Stimulated activated CD8-positive, alpha-beta memory T cell treated with anti-CD3 and anti-CD28 coated beads, Interleukin-2, amount 100 ng/mL, for 1 hour (primary cell): ENCODE measurements around the gene NYAP1.
"Not testable (repeated sequence)": the region's sequence is repeated elsewhere in the genome, so short reads cannot be mapped to it uniquely, and the experiment has no call there.

ENCODE experiments used
- DNase-seq, 2 donors: peaks; one replicate each; pipeline ENCODE4 v3.0.0-alpha.2; 2020; ENCODE audit warnings: low read depth in 2 of 2

The NYAP1 gene

GRCh38 chr7:100513212-100513810, 29.6 kb downstream of the NYAP1 start:
- no peak for DNase-seq

- no peak for DNase-seq
Observed at GRCh38 chr7:100515072-100515532, 31.4 kb downstream of the NYAP1 start.

GRCh38 chr7:100516135-100516812, 32.5 kb downstream of the NYAP1 start:
- DNase-seq = peak; percentile 17 to 21

- DNase-seq = no peak
Observed at GRCh38 chr7:100517305-100517704, 33.6 kb downstream of the NYAP1 start.

GRCh38 chr7:100519580-100519979, 35.9 kb downstream of the NYAP1 start:
- no peak for DNase-seq

GRCh38 chr7:100520138-100520537, 36.4 kb downstream of the NYAP1 start:
- DNase-seq = no peak

GRCh38 chr7:100521076-100521475, 37.3 kb downstream of the NYAP1 start:
- DNase-seq = no peak

- not testable (repeated sequence) for DNase-seq
Observed at GRCh38 chr7:100521909-100522593, 38.3 kb downstream of the NYAP1 start.

- DNase-seq = not testable (repeated sequence)
Observed at GRCh38 chr7:100523192-100523591, 39.5 kb downstream of the NYAP1 start.

GRCh38 chr7:100528108-100528866, 44.6 kb downstream of the NYAP1 start:
- DNase-seq = not testable (repeated sequence)

GRCh38 chr7:100532165-100533022, 48.7 kb downstream of the NYAP1 start:
- no peak for DNase-seq

GRCh38 chr7:100535982-100536381, 52.3 kb downstream of the NYAP1 start:
- DNase-seq = not testable (repeated sequence)

GRCh38 chr7:100536695-100537094, 53.0 kb downstream of the NYAP1 start:
- not testable (repeated sequence) for DNase-seq

GRCh38 chr7:100538348-100538653, 54.6 kb downstream of the NYAP1 start:
- DNase-seq = no peak

- peak; percentile 99 to 100 for DNase-seq
Observed at GRCh38 chr7:100538654-100539435, 55.1 kb downstream of the NYAP1 start, which contains the start of gene AGFG2. Gene AGFG2, plus strand, starts transcription at chr7:100539203. Its CDS starts 144 bp downstream, at chr7:100539347.

GRCh38 chr7:100539436-100540006, 55.8 kb downstream of the NYAP1 start:
- no peak for DNase-seq

- no peak for DNase-seq
Observed at GRCh38 chr7:100540073-100540723, 56.5 kb downstream of the NYAP1 start.

GRCh38 chr7:100541309-100541708, 57.6 kb downstream of the NYAP1 start:
- DNase-seq = not testable (repeated sequence)

GRCh38 chr7:100543586-100543985, 59.9 kb downstream of the NYAP1 start:
- no peak for DNase-seq
